HFF-Myc (cell line): ENCODE results near the gene TRIM33.
"Not testable (repeated sequence)": the region's sequence is repeated elsewhere in the genome, so short reads cannot be mapped to it uniquely, and the experiment has no call there.

Experiments used
- DNase-seq: peaks from one replicate; pipeline ENCODE4 v3.0.0-alpha.2; 2011; ENCODE audit warnings: low read depth; ENCODE audit errors: extremely low read depth
- H3K4me3 ChIP-seq: replicated peaks from 2 replicates; pipeline ENCODE4 v1.5.1; 2011; ENCODE audit warnings: low read depth, mild to moderate bottlenecking, control low read depth, low read length
- CTCF ChIP-seq: IDR thresholded peaks from 2 replicates; pipeline ENCODE4 v1.5.1; 2012; ENCODE audit warnings: mild to moderate bottlenecking, low read depth, low read length, control low read depth; ENCODE audit errors: missing control alignments

The TRIM33 gene

GRCh38 chr1:114386129-114387009 lies 124.6 kb downstream of the TRIM33 start:
- DNase-seq = no peak
- no peak overlapping the region for H3K4me3 ChIP-seq
- TF ChIP-seq CTCF = no peak

- H3K4me3 ChIP-seq = no peak overlapping the region
- DNase-seq = no peak
- TF ChIP-seq CTCF = no peak
These were observed 126.1 kb downstream of the TRIM33 start for GRCh38 chr1:114384922-114385321.

- TF ChIP-seq CTCF = no peak
- DNase-seq = no peak
- H3K4me3 ChIP-seq = no peak overlapping the region
These were observed 131.0 kb downstream of the TRIM33 start for GRCh38 chr1:114379987-114380386.

- no peak overlapping the region for H3K4me3 ChIP-seq
- TF ChIP-seq CTCF = no peak
- no peak for DNase-seq
These were observed 131.6 kb downstream of the TRIM33 start for GRCh38 chr1:114379358-114379757.

- DNase-seq = no peak
- no peak for TF ChIP-seq CTCF
- H3K4me3 ChIP-seq = no peak overlapping the region
These were observed 133.6 kb downstream of the TRIM33 start for GRCh38 chr1:114377356-114377755.

GRCh38 chr1:114369930-114370329 lies 141.1 kb downstream of the TRIM33 start:
- no peak for DNase-seq
- H3K4me3 ChIP-seq = no peak overlapping the region
- no peak for TF ChIP-seq CTCF

- DNase-seq, H3K4me3 ChIP-seq: not testable (repeated sequence)
These were observed 141.6 kb downstream of the TRIM33 start for GRCh38 chr1:114369266-114369919.
